ENCODE results near the gene GRIP2.

DNA sequence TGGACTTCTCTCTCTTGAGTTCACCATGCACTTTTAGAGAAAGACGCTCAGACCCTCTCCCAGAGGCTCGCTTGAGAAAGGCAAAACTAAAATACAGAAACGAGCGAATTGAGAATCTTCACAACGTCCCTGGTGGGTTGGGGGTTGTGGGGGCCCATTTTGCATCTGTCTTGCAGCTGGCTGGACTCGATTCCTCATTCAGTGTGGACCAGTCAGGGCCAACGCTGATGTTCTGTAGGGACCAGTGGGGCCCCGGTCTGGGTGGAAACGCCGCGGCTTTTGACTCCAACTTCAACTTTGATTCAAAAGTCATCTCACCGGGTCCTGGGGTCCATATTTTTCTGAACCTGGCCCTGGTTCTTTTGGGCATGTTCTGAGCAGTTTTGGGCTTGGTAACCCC lies 69.7 kb downstream of the GRIP2 start:
- TF ChIP-seq, protein P1, sequence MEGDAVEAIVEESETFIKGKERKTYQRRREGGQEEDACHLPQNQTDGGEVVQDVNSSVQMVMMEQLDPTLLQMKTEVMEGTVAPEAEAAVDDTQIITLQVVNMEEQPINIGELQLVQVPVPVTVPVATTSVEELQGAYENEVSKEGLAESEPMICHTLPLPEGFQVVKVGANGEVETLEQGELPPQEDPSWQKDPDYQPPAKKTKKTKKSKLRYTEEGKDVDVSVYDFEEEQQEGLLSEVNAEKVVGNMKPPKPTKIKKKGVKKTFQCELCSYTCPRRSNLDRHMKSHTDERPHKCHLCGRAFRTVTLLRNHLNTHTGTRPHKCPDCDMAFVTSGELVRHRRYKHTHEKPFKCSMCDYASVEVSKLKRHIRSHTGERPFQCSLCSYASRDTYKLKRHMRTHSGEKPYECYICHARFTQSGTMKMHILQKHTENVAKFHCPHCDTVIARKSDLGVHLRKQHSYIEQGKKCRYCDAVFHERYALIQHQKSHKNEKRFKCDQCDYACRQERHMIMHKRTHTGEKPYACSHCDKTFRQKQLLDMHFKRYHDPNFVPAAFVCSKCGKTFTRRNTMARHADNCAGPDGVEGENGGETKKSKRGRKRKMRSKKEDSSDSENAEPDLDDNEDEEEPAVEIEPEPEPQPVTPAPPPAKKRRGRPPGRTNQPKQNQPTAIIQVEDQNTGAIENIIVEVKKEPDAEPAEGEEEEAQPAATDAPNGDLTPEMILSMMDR (IDR thresholded peaks at IDR 0.05; ENCODE audit: extremely low read depth in 1 of 2, insufficient read depth in 1 of 2, low read depth in 1 of 2, low read length in 2 of 2): no peak
- no peak for TF ChIP-seq POLR2A (IDR thresholded peaks at IDR 0.05; ENCODE audit: low read depth, low read length)
- no peak for TF ChIP-seq EZH2 (IDR thresholded peaks at IDR 0.05; ENCODE audit: borderline replicate concordance, low read depth, low read length, severe bottlenecking)
- TF ChIP-seq, protein P2, sequence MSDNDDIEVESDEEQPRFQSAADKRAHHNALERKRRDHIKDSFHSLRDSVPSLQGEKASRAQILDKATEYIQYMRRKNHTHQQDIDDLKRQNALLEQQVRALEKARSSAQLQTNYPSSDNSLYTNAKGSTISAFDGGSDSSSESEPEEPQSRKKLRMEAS (IDR thresholded peaks at IDR 0.05; ENCODE audit: insufficient read depth, insufficient read length): no peak
- no peak for TF ChIP-seq JUN (IDR thresholded peaks at IDR 0.05; ENCODE audit: borderline replicate concordance, insufficient read depth, insufficient read length, low read depth)
- TF ChIP-seq POLR2AphosphoS5 (IDR thresholded peaks at IDR 0.05; ENCODE audit: insufficient read depth, low read depth, low read length): no peak
- TF ChIP-seq FOS (IDR thresholded peaks at IDR 0.05; ENCODE audit: borderline replicate concordance, insufficient read depth, low read length): no peak

All from endothelial cell of umbilical vein (primary cell).